ENCODE measurements around the gene SELP.

GRCh38 chr1:169647512-169647911, 17.6 kb upstream of the SELP start:
- TF ChIP-seq POLR2A (IDR thresholded peaks at IDR 0.05; ENCODE audit: low read length) (no peak), GATA1 (IDR thresholded peaks at IDR 0.05; ENCODE audit: low read depth, low read length) (no peak)

Data from erythroblast (primary cell).